Superior temporal gyrus (tissue), 1 donor: Measurements from ENCODE around the gene CSH2.
"Not testable (repeated sequence)": the region's sequence is repeated elsewhere in the genome, so short reads cannot be mapped to it uniquely, and the experiment has no call there.

Experiments
- DNase-seq: peaks from one replicate; pipeline ENCODE4 v3.0.0-alpha.2; 2016; ENCODE audit errors: extremely low spot score

CSH2 gene

DNA sequence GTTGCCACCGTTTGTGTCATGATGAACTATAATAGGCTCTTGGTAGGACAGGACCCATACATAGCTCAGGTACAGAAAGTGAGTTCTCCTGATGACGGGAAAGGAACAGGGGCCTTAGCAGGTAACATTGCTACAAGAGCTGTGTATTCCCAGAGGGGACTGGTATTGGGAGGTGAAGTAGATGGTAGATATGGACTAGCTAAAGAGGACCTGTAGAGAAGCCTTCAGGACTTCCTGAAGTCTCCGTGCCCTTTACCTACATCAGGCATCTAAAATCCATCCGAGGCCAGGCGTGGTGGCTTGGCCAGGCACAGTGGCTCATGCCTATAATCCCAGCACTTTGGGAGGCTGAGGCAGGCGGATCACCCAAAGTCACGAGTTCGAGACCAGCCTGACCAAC is 18.3 kb downstream of the CSH2 start:
- no peak for DNase-seq

GRCh38 chr17:63854709-63855108 is 18.8 kb downstream of the CSH2 start:
- DNase-seq: no peak

DNA sequence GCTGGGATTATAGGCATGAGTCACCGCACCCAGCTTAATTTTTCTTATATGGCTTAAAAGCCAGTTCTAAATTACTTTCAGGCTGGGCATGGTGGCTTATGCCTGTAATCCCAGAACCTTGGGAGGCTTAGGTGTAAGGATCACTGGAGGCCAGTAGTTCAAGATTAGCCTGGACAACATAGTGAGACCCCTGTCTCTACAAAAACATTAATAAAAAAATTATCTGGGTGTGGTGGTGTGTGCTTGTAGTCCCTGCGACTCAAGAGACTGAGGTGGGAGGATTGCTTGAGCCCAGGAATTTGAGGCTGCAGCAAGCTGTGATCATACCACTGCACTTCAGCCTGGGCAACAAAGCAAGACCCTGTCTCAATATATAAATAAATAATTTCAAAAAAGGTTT is 20.2 kb downstream of the CSH2 start:
- DNase-seq: no peak

- DNase-seq: no peak
Measured at GRCh38 chr17:63850401-63850800, 23.1 kb downstream of the CSH2 start.

GRCh38 chr17:63848834-63849689 is 24.4 kb downstream of the CSH2 start:
- peak; percentile 87 for DNase-seq

- DNase-seq: no peak
Measured at GRCh38 chr17:63847525-63848249, 25.8 kb downstream of the CSH2 start.

GRCh38 chr17:63845509-63845908 is 28.0 kb downstream of the CSH2 start:
- no peak for DNase-seq

DNA sequence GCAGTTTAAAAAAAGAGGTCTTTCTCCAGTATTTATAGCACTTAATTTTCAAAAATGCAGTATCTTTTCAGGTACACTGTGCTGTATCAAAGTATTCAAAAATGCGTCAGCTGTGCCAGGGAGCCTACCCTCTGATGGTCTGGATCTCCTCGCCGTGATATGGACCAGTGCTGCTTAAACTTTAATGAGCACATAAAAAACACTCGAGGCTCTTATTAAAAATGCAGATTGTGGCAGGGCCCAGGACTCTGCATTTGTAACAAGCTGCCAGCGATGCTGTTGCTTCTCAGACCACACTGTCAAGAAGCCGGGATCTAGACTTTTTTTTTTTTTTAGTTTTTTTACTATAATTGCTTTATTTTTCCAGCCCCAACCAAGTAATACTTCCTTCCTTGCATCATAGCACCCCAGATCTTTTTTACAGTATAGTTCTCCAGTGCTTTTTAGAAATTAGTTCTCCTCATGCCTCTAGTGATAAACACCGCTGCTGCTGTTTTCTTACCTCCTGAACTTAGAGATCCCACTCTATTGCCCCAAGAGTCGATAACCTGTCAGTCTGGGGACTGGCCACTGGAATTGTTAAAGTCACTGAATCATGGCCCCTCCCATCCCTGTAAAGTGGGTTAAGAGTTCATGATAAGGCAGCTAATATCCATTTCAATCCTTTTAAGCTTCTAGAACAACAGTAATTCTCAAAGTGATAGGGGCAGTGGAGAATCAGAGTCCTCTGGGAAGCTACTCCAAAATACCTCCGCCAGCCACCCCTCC is 29.4 kb downstream of the CSH2 start:
- no peak for DNase-seq

DNA sequence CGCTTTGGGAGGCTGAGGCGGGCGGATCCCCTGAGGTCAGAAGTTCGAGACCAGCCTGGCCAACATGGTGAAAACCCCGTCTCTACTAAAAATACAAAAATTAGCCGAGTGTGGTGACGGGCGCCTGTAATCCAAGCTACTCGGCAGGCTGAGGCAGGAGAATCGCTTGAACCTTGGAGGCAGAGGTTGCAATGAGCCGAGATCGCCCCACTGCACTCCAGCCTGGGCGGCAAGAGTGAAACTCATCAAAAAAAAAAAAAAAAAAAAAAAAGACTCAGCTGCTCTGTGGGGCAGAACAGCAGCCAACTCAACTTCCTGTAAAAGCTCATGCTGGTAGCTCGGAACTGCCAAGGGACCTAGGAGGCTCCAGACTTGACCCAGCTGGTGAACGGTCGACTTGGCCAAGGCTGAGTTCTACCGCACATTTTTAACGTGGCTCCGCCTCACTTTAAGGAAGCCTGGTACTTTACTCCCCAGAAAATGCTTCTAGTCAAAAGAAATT is 30.0 kb downstream of the CSH2 start:
- DNase-seq: not testable (repeated sequence)

DNA sequence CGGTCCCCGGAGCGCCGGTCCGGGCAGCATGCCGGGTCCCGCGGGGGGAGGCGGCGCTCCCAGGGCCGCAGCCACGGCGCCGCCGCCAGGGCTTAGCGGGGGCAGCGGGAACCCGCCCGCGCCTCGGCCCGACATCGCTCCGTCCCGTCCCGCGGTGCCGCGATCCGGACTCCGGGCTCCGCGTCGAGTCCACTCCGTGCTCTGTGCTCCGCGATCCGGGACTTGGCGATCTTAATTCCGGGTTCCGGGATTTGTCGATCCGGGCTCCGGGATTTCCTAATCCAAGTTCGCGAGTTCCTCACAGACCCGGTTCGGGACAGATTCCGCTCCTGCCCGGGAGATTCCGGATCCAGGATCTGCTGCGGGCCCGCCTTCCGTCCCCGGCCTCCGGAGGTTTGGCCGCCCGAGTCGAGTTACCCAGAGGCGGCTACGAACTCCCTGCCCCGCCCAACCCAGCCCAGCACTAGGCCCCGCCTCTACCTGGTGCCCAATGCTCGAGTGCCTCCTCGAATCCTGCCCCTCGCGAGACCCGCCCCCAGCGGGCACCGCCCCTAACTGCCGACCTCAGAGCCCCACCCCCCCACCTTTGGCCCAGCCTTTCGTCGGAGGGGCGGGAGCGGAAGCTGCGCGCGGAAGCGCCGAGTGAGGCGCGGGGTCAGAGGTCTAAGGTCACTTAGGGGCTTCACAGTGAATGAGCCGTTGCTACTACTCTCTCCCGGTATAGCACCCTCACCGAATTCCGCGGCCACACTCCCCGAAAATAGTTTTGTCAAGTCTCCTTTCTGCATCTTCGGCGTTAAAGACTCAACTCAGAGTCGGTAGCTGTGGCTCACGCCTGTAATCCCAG is 30.7 kb downstream of the CSH2 start, which contains the start of gene SMARCD2:
Gene SMARCD2 (minus strand): TSS at position 146 of the 847 bp plus-strand sequence. CDS start 11 bp downstream, at position 135.
- peak; percentile 97 for DNase-seq

GRCh38 chr17:63842173-63842539 is 31.3 kb downstream of the CSH2 start:
- DNase-seq: no peak

DNA sequence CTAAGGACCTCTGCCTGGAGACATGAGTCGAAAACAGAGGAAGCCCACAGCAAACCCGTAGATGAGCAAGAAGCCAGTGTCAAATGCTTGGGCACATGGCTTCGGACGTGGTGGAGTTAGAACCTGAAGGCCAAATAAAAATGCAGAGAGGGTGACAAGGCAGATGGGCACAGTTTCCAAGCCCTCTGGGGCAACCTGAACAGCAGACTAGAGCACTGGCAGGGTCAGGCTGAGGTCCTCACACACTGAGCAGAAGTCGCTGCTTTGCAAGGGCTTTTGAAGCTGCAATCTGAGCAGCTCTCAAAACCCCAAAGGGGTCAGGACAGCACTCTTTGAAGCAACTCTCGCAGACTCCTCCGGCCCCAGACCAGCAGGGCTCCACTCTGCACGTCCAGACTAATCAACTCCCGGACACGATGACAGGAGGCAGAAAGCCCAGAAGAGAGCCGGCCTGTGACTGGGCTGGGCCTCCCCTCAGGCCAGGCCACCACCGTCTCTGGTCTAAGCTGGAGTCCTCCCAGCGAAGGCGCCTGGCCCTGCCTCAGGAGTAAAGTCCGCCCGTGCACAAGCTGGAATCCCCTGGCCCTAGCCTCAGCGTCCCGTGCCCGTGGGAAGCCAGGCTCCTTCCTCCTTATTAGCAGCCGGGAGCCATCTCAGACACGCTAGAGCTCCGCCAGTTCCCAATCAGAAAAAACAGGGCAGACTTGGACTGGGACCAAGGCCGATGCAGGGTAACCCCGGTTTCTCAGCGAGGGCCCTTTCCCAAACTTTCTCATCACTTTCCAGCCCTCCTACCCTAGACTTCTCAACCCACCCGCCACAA is 31.9 kb downstream of the CSH2 start:
- peak; percentile 61 for DNase-seq

GRCh38 chr17:63840591-63841349 is 32.7 kb downstream of the CSH2 start:
- peak; percentile 46 for DNase-seq

DNA sequence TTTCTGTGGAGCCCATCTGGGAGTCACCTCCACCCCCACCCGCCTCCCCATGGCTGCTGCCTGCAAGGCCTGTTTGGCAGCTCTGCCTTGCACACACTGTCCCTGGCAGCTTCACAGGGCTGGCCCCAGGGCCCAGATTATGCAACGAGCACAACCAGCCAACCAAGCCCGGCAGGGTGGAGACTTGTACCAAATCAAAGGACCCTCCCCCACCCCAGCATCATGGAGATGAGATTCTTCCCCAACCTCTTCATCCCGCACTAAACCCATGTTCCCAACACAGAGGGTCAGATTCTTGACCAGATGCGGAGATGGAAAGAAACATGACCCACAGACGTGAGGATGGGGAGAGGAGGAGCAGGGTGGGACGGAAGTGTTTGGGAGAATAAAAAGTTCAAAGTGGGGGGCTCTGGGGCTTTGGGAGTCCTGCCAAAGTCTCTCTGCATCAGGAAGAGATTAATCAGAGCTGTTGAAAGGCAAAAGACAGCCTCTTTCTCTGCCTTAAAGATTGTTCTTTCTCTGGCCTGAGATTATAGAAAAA is 34.8 kb downstream of the CSH2 start:
- peak; percentile 92 for DNase-seq

- DNase-seq: no peak
Measured at GRCh38 chr17:63837962-63838600, 35.4 kb downstream of the CSH2 start.

DNA sequence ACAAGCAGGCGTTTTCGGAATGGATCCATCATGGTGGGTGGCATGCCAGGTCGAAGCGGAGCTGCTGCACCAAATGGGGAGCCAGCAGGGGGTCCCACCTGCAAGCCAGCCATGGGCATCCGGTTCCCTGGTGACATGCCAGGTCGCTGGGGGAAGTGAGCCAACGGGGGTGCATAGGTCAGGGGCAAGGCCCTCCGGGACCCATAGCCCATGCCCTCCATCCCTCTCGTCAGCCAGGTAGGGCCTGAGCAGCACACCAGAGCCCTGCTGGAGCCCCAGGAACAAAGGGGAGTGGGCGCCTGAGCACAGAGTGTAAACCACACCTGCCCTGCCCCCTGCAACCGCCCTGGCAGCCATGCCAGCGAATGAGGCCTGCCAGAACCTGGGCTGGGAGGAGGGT is 36.0 kb downstream of the CSH2 start:
- DNase-seq: no peak

GRCh38 chr17:63836811-63837210 is 36.7 kb downstream of the CSH2 start:
- DNase-seq: no peak

GRCh38 chr17:63835167-63835720 is 38.2 kb downstream of the CSH2 start:
- no peak for DNase-seq
